ENCODE measurements around the gene NUP210.

NUP210 gene

DNA sequence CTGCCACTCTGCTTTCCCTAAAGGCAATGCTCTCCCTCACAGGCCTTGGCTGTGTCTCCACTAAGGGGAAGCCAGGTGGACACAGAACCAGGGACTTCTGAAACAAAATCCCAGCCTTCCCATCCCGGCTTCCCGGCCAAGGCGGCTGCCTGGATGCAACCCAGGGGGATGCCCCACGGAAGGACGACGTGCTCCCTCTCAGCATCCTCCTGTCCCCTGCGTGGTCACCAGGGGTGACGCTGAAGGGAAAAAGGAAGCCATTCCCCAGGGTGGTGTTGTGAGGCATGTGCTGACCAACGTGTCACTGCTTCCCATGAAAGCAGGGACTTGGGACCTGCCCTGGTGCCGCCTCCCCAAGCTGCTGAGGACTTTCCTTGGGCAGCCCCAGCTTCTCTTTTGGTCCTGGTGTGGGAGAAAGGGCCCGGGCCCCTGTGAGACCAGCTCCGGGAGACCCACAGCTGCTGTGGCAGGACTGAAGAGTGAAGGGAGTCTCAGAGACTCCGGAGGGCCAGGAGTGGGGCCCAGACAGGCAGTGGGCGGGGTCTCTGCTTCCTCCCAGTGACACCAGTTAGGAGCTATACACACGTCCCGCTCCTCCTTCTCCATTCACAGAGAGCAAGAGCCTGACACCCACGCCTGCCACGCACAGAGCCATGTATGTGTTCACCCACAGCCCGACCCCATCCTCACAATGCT lies 139.2 kb downstream of the NUP210 start:
- TF ChIP-seq, protein P1, sequence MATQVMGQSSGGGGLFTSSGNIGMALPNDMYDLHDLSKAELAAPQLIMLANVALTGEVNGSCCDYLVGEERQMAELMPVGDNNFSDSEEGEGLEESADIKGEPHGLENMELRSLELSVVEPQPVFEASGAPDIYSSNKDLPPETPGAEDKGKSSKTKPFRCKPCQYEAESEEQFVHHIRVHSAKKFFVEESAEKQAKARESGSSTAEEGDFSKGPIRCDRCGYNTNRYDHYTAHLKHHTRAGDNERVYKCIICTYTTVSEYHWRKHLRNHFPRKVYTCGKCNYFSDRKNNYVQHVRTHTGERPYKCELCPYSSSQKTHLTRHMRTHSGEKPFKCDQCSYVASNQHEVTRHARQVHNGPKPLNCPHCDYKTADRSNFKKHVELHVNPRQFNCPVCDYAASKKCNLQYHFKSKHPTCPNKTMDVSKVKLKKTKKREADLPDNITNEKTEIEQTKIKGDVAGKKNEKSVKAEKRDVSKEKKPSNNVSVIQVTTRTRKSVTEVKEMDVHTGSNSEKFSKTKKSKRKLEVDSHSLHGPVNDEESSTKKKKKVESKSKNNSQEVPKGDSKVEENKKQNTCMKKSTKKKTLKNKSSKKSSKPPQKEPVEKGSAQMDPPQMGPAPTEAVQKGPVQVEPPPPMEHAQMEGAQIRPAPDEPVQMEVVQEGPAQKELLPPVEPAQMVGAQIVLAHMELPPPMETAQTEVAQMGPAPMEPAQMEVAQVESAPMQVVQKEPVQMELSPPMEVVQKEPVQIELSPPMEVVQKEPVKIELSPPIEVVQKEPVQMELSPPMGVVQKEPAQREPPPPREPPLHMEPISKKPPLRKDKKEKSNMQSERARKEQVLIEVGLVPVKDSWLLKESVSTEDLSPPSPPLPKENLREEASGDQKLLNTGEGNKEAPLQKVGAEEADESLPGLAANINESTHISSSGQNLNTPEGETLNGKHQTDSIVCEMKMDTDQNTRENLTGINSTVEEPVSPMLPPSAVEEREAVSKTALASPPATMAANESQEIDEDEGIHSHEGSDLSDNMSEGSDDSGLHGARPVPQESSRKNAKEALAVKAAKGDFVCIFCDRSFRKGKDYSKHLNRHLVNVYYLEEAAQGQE (IDR thresholded peaks at IDR 0.05; ENCODE audit: insufficient read depth in 1 of 2, low read depth in 2 of 2, low read length in 2 of 2) = no peak
- TF ChIP-seq POLR2AphosphoS5 (IDR thresholded peaks at IDR 0.05; ENCODE audit: low read depth, low read length) (no peak), TAF1 (IDR thresholded peaks at IDR 0.05; ENCODE audit: borderline replicate concordance, insufficient read depth, low read length) (no peak), SIN3A (IDR thresholded peaks at IDR 0.05; ENCODE audit: borderline replicate concordance, insufficient read depth, low read length) (no peak)

DNA sequence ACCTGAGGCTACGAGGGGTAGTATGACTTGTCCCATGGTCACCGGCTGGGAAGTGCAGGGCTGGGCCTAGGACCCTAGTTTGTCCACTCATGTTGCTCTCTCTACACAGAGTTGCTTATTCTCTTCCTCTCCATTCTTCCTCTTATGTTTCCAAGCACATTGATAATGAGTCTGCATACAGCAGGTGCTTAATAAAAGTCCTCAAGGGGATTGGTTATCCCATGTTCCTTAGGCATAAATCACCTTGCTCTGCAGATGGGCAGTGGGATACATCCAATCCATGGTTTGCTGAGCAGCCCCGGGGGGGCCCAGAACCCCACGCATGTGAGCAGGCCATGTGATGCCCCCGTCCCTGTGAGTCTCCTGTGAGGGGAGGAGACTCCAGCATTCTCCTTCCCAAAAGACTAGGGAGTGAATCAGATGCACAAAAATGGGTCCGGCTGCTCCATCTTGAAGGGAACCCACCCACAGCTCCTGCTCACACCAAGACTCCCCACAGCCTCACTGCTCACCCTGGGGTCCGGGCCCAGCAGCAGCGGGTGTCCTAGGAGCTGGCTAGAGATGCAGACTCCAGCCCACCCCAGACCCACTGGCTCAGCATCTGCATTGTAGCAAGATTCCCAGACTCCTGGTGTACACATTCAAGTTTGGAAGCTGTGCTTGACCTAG lies 139.9 kb downstream of the NUP210 start:
- no peak for TF ChIP-seq TAF1 (IDR thresholded peaks at IDR 0.05; ENCODE audit: borderline replicate concordance, insufficient read depth, low read length)
- TF ChIP-seq, protein P1 (IDR thresholded peaks at IDR 0.05; ENCODE audit: insufficient read depth in 1 of 2, low read depth in 2 of 2, low read length in 2 of 2) = no peak
- TF ChIP-seq POLR2AphosphoS5 (IDR thresholded peaks at IDR 0.05; ENCODE audit: low read depth, low read length) = no peak
- TF ChIP-seq FOXP2 (optimal IDR thresholded peaks at IDR 0.05; ENCODE audit: borderline replicate concordance, extremely low read depth, extremely low read length, insufficient read depth) = no peak
- TF ChIP-seq SIN3A (IDR thresholded peaks at IDR 0.05; ENCODE audit: borderline replicate concordance, insufficient read depth, low read length) = no peak

DNA sequence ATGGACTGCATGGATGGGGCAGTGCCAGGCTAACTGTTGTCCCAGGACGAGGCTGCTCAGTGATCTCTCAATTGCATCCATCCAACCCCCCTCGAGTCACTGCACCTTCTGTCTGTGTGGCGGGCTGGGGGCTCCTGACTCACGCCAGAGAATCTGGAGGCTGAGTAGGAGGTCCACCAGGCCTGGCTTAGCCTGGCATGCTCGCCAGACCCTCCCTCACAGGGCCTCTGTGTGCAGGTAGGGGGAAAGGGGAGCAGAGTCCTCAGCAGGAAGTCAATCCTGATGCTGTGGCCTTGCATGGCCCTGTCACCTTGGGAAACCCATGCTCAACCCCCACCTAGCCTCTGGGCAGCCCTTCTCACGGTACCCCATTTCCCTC lies 140.6 kb downstream of the NUP210 start:
- no peak for TF ChIP-seq POLR2AphosphoS5 (IDR thresholded peaks at IDR 0.05; ENCODE audit: low read depth, low read length)
- no peak for TF ChIP-seq SIN3A (IDR thresholded peaks at IDR 0.05; ENCODE audit: borderline replicate concordance, insufficient read depth, low read length)
- no peak for TF ChIP-seq FOXP2 (optimal IDR thresholded peaks at IDR 0.05; ENCODE audit: borderline replicate concordance, extremely low read depth, extremely low read length, insufficient read depth)
- TF ChIP-seq TAF1 (IDR thresholded peaks at IDR 0.05; ENCODE audit: borderline replicate concordance, insufficient read depth, low read length) = no peak
- TF ChIP-seq, protein P1 (IDR thresholded peaks at IDR 0.05; ENCODE audit: insufficient read depth in 1 of 2, low read depth in 2 of 2, low read length in 2 of 2) = no peak

DNA sequence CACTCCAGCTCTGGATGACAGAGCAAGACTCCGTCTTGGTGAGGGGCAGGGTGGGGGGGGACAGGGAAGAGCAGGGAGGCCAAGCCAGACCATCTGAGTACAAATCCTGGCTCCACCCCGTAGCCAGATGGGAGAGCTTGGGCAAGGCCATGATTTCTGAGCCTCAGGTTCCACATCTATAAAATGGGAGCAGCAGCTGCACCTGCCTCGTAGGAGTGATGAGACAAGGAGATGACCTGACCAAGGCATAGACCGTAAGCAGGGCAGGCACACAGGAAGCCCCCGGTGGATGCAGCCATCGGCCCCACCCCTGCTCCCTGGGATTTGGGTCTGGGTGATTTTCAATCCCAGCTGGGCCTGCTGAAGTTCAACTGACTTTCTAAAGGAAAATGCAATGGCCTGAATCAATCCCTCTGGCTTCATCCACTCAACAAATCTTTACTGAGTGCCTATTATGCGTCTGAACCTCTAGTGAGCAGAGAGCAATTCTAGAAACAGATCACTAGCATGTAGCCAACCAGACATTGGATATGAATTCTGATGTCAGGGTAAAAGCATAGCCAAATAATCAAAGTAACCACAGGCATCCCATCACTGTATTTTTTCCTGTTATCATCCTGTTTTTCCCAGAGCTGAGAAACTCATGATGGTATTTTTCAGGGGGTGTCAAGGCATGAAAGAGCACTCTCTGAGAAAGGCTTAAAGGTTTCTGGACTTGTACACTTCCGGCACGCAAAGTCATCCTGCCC lies 141.2 kb downstream of the NUP210 start:
- no peak for TF ChIP-seq TAF1 (IDR thresholded peaks at IDR 0.05; ENCODE audit: borderline replicate concordance, insufficient read depth, low read length)
- no peak for TF ChIP-seq POLR2AphosphoS5 (IDR thresholded peaks at IDR 0.05; ENCODE audit: low read depth, low read length)
- no peak for TF ChIP-seq FOXP2 (optimal IDR thresholded peaks at IDR 0.05; ENCODE audit: borderline replicate concordance, extremely low read depth, extremely low read length, insufficient read depth)

DNA sequence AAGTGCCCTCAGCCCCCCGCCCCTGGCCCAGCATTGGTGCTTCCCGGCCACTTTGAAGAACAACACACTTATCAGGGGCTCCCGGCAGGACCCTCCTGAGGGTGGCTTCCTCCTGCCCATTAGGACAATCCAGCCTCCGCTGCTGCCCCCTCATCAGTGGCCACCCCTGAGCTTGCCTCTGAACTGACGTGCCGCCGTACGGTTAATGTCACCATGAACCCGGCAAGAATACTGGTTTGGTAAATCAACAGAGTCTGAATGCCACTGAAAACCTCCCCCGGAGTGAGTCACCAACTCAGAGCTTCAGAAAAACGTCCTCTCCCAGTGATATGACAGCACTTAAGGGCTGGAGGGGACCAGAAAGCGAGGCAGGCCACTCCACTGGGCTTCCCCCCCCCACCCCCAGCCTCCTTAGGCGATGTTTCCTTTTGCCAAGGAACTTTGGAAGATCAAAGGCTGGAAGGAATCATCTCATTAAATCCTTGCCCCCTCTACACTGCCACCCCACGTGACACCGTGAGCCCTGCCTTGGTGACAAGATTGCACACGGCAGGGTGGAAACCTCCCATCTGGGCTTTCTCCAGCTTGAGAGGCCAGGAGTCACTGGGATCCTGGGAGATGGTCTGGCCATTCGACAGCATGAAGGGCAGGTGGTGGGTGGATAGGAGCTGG lies 142.1 kb downstream of the NUP210 start:
- TF ChIP-seq FOXP2 (optimal IDR thresholded peaks at IDR 0.05; ENCODE audit: borderline replicate concordance, extremely low read depth, extremely low read length, insufficient read depth) = no peak
- no peak for TF ChIP-seq TAF1 (IDR thresholded peaks at IDR 0.05; ENCODE audit: borderline replicate concordance, insufficient read depth, low read length)
- TF ChIP-seq, protein P1 (IDR thresholded peaks at IDR 0.05; ENCODE audit: insufficient read depth in 1 of 2, low read depth in 2 of 2, low read length in 2 of 2) = no peak
- no peak for TF ChIP-seq POLR2AphosphoS5 (IDR thresholded peaks at IDR 0.05; ENCODE audit: low read depth, low read length)
- no peak for TF ChIP-seq SIN3A (IDR thresholded peaks at IDR 0.05; ENCODE audit: borderline replicate concordance, insufficient read depth, low read length)

All from PFSK-1 (cell line).